Measurements from ENCODE around the gene YOD1. TPM values are rescaled to one million over a fixed set of nuclear protein-coding genes. Genes with fewer than 3 reads are reported as not detected.

YOD1 gene
- total and polyA plus RNA-seq, 2 of the 13 experiments (the other 11 are each of a cell fraction or from before 2014, with no cell fraction given): 3.4 to 9.1 TPM

DNA sequence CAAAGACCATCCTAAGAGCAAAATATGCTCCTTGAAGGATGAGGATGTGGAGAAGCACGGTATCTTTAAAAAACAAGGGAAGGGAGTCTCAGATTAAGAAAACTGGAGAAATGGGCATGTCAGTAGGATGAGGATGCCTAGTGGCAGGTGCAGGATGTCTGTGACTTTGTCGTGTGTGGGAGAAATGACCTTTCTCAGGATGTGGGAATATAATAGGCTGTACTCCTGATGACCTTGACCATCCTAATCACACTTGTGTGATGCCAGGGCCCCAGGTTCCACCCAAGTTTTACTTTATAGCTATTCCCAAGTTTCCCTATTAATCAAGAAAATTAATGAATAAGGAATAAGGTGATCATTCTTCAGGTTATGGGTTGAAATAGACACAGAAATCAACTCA lies 31.3 kb downstream of the YOD1 start (continued):
- TF ChIP-seq, protein P1, sequence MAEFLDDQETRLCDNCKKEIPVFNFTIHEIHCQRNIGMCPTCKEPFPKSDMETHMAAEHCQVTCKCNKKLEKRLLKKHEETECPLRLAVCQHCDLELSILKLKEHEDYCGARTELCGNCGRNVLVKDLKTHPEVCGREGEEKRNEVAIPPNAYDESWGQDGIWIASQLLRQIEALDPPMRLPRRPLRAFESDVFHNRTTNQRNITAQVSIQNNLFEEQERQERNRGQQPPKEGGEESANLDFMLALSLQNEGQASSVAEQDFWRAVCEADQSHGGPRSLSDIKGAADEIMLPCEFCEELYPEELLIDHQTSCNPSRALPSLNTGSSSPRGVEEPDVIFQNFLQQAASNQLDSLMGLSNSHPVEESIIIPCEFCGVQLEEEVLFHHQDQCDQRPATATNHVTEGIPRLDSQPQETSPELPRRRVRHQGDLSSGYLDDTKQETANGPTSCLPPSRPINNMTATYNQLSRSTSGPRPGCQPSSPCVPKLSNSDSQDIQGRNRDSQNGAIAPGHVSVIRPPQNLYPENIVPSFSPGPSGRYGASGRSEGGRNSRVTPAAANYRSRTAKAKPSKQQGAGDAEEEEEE (CRISPR knock-in tag; IDR thresholded peaks at IDR 0.05; ENCODE audit: borderline replicate concordance): no peak
- no peak for TF ChIP-seq HHEX (CRISPR knock-in tag; IDR thresholded peaks at IDR 0.05)
- TF ChIP-seq GPN1 (CRISPR knock-in tag; IDR thresholded peaks at IDR 0.05; ENCODE audit: borderline replicate concordance): no peak
- no peak for TF ChIP-seq ZBTB38 (CRISPR knock-in tag; IDR thresholded peaks at IDR 0.05)
- TF ChIP-seq ZNF382 (CRISPR knock-in tag; IDR thresholded peaks at IDR 0.05; ENCODE audit: borderline replicate concordance): no peak

- no peak overlapping the region for H3K27ac ChIP-seq (ENCODE audit: extremely low read length, insufficient read depth, low read length)
- no peaks in the 10 kb centered on the region for H3K27me3 ChIP-seq (ENCODE audit: control insufficient read depth in 1 of 2, insufficient read depth in 2 of 2, low read length in 2 of 2)
- H3K4me2 ChIP-seq (ENCODE audit: low read depth, low read length): no peak overlapping the region
- no peaks in the 10 kb centered on the region for H4K20me1 ChIP-seq (ENCODE audit: insufficient read depth, low read length)
- FAIRE-seq (no peak), DNase-seq (ENCODE audit: low spot score) (no peak), ATAC-seq (no peak)
- intact Hi-C loops (cut with micrococcal nuclease; ENCODE audit: unreplicated experiment): no loop called here
- H3K36me3 ChIP-seq (replicated peaks in 1 of 2; ENCODE audit: control insufficient read depth in 1 of 2, insufficient read depth in 2 of 2, low read length in 2 of 2): no peaks in the 10 kb centered on the region
- BruUV-seq (replicated peaks): no TSS peak
- no peak overlapping the region for H3K9ac ChIP-seq (ENCODE audit: insufficient read depth, low read depth, low read length)
- ChIA-PET CTCF (ENCODE audit: low intra/inter-chr PET ratio, low total read pairs) (no interaction called here), POLR2A (interaction anchor here (0.8 kb wide), 1 partner anchor 9 kb away, joined by 3 read pairs; no protein-coding TSS in a partner anchor)
- H3K79me2 ChIP-seq (ENCODE audit: insufficient read depth, low read length): no peaks in the 10 kb centered on the region
- no peak overlapping the region for H2AFZ ChIP-seq (ENCODE audit: low read length)
- H3K9me3 ChIP-seq (ENCODE audit: low read length): no peaks in the 10 kb centered on the region
- H3K4me3 ChIP-seq (replicated peaks in 1 of 3; ENCODE audit: insufficient read depth in 1 of 3, low read depth in 2 of 3, low read length in 3 of 3): no peak overlapping the region
- peaks cover 56% of the 10 kb centered on the region for H3K4me1 ChIP-seq (ENCODE audit: insufficient read depth, low read length)
- 64% methylated on average over 2 of the region's 2 CpGs for WGBS (ENCODE audit: low lambda C conversion rate)
- in situ Hi-C loops (cut with HindIII; ENCODE audit: extremely low pct_ligation_motif_present, low pct_unique_long_range_greater_than_20kb): no loop called here
- TF ChIP-seq TRIM22 (IDR thresholded peaks at IDR 0.05) (no peak), MAZ (IDR thresholded peaks at IDR 0.05; ENCODE audit: borderline replicate concordance, low read depth, low read length) (no peak), MAZ (CRISPR knock-in tag; IDR thresholded peaks at IDR 0.05; ENCODE audit: low read depth) (no peak), ZNF224 (CRISPR knock-in tag; IDR thresholded peaks at IDR 0.05) (no peak), ZBTB3 (CRISPR knock-in tag; IDR thresholded peaks at IDR 0.05; ENCODE audit: borderline replicate concordance, low read depth) (no peak), SMARCC2 (IDR thresholded peaks at IDR 0.05) (no peak), TBP (CRISPR knock-in tag; IDR thresholded peaks at IDR 0.05) (no peak), GTF2F1 (IDR thresholded peaks at IDR 0.05; ENCODE audit: low read length) (no peak), SNAI1 (CRISPR knock-in tag; IDR thresholded peaks at IDR 0.05; ENCODE audit: borderline replicate concordance) (no peak), ATAD3A (CRISPR knock-in tag; IDR thresholded peaks at IDR 0.05) (no peak), NKX3-1 (CRISPR knock-in tag; IDR thresholded peaks at IDR 0.05) (no peak), ZNF660 (CRISPR knock-in tag; IDR thresholded peaks at IDR 0.05; ENCODE audit: borderline replicate concordance, low read depth) (no peak), ZNF546 (CRISPR knock-in tag; conservative IDR thresholded peaks at IDR 0.05) (no peak), ZNF841 (CRISPR knock-in tag; IDR thresholded peaks at IDR 0.05; ENCODE audit: borderline replicate concordance) (no peak), NR3C1 (CRISPR knock-in tag; IDR thresholded peaks at IDR 0.05) (no peak), ZXDC (CRISPR knock-in tag; IDR thresholded peaks at IDR 0.05) (no peak)
These were observed 31.8 kb downstream of the YOD1 start for GRCh38 chr1:207019161-207019560.
